Measurements from ENCODE around the gene ABHD6.

The ABHD6 gene

DNA sequence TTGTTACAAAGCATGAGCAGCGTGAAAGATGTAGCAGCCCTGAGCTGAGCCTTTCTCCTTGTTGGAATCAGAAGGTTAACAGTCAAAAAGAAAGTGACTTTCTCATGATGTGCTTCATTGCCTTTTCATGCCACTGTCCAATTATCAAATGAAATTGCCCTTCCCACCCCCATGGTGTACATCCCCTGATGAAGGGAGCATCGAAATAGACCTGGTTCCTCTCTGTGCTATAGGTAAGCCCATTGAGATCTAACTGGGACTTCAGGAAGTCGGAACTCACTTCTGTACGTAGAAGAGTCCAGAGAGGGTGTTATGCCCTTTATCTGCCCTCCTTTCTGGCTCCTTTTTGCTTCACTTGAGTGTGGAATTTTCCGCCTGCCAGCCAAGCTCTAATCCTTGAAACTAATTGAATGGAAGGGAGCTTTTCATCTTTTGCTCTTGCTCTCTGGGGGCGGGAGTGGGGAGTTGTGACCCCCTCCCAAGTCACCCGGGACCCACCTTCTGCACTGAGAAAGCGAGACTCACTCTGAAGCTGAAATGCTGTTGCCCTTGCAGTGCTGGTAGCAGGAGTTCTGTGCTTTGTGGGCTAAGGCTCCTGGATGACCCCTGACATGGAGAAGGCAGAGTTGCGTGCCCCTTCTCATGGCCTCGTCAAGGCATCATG, 20.9 kb downstream of the ABHD6 start:
- TF ChIP-seq, protein P1, sequence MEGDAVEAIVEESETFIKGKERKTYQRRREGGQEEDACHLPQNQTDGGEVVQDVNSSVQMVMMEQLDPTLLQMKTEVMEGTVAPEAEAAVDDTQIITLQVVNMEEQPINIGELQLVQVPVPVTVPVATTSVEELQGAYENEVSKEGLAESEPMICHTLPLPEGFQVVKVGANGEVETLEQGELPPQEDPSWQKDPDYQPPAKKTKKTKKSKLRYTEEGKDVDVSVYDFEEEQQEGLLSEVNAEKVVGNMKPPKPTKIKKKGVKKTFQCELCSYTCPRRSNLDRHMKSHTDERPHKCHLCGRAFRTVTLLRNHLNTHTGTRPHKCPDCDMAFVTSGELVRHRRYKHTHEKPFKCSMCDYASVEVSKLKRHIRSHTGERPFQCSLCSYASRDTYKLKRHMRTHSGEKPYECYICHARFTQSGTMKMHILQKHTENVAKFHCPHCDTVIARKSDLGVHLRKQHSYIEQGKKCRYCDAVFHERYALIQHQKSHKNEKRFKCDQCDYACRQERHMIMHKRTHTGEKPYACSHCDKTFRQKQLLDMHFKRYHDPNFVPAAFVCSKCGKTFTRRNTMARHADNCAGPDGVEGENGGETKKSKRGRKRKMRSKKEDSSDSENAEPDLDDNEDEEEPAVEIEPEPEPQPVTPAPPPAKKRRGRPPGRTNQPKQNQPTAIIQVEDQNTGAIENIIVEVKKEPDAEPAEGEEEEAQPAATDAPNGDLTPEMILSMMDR (conservative IDR thresholded peaks at IDR 0.05), result no peak
- no peak for TF ChIP-seq ZFX (IDR thresholded peaks at IDR 0.05)
- H3K27ac ChIP-seq, result no peak overlapping the region

GRCh38 chr3:58260261-58260731, 22.7 kb downstream of the ABHD6 start:
- H3K27ac ChIP-seq, result no peak overlapping the region
- TF ChIP-seq, protein P1 (conservative IDR thresholded peaks at IDR 0.05), result no peak
- TF ChIP-seq ZFX (IDR thresholded peaks at IDR 0.05), result no peak

GRCh38 chr3:58260733-58261132, 23.1 kb downstream of the ABHD6 start:
- no peak overlapping the region for H3K27ac ChIP-seq

GRCh38 chr3:58261954-58262666, 24.5 kb downstream of the ABHD6 start:
- H3K27ac ChIP-seq, result no peak overlapping the region
- TF ChIP-seq ZFX (IDR thresholded peaks at IDR 0.05), result no peak
- TF ChIP-seq, protein P1 (conservative IDR thresholded peaks at IDR 0.05), result no peak

More at GRCh38 chr3:58260733-58261132, 23.1 kb downstream of the ABHD6 start:
- TF ChIP-seq, protein P1 (conservative IDR thresholded peaks at IDR 0.05), result no peak
- no peak for TF ChIP-seq ZFX (IDR thresholded peaks at IDR 0.05)

- no peak for TF ChIP-seq ZFX (IDR thresholded peaks at IDR 0.05)
- TF ChIP-seq, protein P1 (conservative IDR thresholded peaks at IDR 0.05), result no peak
- H3K27ac ChIP-seq, result no peak overlapping the region
Measured at GRCh38 chr3:58266577-58266976, 29.0 kb downstream of the ABHD6 start.

- H3K27ac ChIP-seq, result peak overlapping the region; percentile 23; the same call in 1 of the 2 replicates
Measured at GRCh38 chr3:58267543-58267942, 30.0 kb downstream of the ABHD6 start.

- H3K27ac ChIP-seq, result no peak overlapping the region
- TF ChIP-seq, protein P1 (conservative IDR thresholded peaks at IDR 0.05), result no peak
- TF ChIP-seq ZFX (IDR thresholded peaks at IDR 0.05), result no peak
Measured at GRCh38 chr3:58269356-58269755, 31.8 kb downstream of the ABHD6 start.

Data from C4-2B (cell line).